HG03354 (cell line): Measurements from ENCODE around the gene ZDHHC12.

Source experiments
- ATAC-seq: cut with Tn5 transposase; IDR thresholded peaks from one replicate; pipeline ENCODE4 v1.9.1; 2021; ENCODE audit warnings: mild to moderate bottlenecking; ENCODE audit not compliant: unreplicated experiment, poor library complexity, severe bottlenecking

The ZDHHC12 gene

DNA sequence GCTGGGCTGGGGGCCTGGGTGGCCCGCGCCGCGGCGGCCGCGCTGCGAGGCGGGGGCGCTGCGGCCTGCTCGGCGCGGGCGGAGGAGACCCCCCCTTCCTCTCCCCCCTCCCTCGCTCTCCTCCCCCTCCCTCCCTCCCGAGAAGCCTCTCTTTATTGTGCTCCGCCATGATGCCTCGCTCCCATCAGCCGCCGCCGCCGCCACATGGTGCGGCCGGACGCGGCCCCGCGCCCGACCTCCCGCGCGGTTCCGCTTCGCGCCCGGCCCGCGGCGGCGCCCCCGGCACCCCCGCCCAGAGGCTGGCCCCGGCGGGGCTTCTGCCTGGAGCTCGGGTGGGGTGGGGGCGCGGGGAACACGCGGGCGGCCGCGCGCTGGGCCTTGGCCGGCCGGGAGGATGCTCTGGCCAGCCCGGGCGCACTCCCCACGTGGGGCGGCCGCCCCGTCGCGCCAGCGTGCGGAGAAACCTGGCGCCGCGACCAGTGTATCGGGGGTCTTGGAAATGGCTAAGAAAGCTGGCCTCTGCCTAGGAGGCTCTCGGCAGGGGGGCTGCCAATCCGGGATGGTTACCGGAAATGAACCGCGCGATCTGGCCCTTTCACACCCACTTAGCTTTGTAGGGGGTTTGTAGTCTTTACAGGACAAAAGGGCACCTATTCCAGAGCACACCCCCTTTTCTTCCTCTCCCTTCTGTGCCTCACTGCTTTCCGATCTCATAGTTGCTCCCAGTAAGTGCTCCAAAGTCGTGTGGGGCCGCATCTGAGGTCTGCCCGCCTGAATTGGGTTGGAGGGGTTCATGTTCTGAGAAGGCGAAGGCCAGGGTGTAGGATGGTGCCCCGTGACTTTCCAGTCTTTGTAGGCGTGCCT, 33.9 kb downstream of the ZDHHC12 start:
- peak; percentile 13 for ATAC-seq

DNA sequence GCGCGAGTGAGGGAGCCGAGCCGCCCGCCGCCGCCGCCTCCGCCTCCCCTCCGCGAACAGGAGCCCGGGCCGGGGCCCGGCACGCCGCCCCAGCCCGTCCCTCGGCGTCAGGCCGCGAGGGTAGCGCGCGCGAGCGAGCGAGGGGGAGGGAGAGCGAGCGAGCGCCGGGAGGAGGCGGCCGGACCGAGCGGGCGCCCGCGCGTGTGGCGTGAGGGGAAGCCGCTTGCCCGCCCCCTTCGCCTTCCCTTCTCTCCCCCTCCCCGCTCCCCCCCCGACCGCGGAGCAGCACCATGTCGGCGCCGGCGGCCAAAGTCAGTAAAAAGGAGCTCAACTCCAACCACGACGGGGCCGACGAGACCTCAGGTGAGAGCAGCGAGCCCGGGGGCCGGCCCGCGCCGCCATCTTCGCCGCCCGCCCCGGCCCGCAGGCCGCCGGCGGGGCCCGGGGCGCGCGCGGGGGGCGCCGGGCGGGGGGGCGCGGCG, 34.6 kb downstream of the ZDHHC12 start:
- ATAC-seq = peak; percentile 15

DNA sequence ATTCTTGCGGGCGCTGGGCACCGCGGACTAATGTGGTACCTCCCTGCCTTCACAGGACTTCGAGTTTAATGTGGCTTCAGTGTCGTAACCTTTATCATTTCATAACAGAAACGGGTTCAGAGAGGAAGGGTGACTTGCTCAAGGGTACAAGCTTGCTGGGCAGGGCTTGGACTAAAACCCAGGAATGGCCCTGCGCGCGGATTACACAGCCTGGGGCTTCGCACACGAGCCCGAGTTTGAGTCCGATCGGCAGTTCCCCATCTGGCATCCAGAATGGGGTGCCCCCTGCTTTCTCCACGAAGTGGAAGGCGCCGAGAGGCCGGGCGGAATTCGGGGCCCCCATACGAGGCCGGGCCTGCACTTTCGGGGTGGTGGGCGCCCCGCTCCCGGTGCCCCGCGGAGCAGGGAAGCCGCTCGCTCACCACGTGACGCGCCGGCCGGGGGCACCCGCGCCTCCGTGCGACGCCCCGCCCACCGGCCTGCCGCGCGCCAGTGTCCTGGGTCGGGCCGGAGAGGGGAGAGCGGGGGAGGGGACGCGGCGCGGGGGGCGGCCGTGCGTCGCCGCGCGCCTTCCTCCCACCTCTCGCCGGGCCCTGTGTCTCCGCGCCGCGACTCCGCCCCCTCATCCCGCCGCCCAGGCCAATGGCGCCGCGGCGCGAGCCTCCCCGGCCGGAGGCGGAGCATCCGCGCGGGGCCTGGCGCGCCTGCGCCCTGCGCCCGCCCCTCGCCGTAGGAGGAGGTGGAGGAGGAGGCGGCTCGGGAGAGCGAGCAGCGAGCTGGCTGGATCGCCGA, 35.2 kb downstream of the ZDHHC12 start, which contains the start of gene SET:
SET (plus strand) TSS at position 722 of the 792 bp plus-strand sequence. CDS start 361 bp downstream, outside the sequence.
- peak; percentile 69 for ATAC-seq

DNA sequence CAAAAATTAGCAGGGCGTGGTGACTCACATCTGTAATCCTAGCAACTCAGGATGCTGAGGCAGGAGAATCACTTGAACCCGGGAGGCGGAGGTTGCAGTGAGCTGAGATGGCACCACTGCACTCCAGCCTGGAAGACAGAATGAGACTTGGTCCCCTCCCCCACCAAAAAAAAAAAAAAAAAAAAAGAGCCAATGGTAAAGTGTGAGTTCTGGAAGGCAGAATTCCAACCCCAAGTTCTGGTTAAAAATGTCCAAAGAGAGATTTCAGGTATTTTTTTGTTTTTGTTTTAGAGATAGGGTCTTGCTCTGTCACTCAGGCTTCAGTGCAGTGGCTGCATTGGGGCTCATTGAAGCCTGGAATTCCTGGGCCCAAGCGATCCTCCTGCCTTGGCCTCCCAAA, 36.5 kb downstream of the ZDHHC12 start:
- no peak for ATAC-seq

DNA sequence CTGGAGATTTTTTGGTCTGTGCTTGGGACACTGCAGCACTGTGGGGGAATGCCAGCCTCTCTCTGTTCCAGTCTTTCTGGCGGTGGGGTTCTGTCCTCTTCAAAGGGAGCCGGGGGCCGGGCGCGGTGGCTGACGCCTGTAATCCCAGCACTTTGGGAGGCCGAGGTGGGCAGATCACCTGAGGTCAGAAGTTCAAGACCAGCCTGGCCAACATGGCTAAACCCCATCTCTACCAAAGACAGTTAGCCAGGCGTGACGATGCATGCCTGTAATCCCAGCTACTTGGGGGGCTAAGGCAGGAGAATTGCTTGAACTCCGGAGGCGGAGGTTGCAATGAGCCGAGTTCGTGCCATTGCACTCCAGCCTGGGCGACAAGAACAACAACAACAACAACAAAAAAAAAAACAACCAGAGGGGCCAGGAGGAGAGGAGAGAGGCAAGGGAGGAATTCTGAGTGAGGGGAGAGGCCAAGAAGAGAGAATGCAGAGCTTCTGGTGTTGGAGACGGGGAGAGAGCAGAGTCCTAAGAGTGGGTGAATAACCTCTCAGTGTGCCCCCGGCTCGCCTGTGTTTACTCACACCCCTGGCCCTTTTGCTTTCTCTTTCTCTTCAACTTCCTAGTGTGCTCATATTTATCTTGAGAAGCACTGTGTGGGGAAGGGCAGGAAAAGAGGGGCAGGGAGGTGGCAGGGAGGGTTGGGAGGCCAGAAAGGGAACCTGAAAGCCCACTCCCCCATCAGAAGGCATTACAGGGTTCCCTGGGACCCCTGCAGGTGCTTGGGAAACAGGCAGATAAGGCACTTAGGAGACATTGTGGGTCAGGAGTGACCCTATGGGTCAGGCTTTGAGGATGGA, 38.1 kb downstream of the ZDHHC12 start:
- ATAC-seq = no peak

DNA sequence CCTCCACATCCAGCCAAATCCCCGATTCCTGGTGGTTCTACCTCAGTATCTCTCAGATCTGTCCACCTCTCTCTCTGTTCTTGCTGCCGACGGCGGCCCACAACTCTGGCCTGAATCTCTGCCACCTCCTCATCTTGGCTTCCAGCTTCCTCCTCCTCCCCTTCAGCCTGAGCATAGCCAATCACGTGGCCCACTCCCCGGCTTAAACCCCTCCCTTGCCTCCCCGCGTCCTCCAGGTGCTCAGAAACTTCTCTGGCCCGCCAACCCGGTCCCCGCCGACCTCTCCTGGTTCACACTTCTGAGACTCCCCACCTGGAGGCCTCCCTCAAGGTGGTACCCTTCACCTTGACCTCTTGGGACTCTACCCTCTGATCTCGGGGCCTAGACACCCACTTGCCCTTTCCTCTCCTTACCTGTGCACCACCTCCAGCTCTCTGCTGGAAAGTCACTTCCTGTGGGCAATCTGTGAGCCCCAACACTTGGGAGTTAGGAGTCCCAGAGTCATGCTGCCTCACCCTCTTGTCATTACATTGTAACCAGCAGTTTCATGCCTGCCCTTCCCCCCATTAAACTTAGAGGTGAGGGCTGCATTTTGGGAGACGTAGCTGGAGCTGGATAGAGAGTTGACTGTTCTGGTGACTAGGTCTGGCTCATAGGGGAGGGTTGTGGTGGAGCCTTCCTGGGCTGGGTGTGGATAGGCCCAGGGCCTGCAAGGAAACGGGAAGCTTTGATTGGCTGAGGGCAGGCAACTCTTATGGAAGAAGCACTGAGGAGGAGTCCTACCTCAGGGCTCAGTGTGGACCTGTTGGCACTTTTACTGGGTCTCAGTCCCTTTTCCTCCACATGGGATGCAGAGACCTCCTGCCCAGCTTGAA, 39.4 kb downstream of the ZDHHC12 start:
- ATAC-seq = peak; percentile 46

DNA sequence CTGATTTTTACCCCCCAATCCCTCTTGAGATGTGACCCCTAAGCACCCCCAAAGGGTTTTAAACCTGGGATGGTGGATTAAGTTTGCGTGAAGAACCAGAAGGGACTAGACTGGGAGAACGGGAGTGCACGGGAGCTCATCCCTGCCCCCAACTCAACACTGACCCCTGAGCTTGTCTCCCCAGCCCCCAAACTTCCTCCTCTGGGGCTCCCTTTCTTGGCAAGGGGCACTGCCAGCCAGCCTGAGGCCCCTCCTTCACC, 39.9 kb downstream of the ZDHHC12 start:
- peak; percentile 5 for ATAC-seq

DNA sequence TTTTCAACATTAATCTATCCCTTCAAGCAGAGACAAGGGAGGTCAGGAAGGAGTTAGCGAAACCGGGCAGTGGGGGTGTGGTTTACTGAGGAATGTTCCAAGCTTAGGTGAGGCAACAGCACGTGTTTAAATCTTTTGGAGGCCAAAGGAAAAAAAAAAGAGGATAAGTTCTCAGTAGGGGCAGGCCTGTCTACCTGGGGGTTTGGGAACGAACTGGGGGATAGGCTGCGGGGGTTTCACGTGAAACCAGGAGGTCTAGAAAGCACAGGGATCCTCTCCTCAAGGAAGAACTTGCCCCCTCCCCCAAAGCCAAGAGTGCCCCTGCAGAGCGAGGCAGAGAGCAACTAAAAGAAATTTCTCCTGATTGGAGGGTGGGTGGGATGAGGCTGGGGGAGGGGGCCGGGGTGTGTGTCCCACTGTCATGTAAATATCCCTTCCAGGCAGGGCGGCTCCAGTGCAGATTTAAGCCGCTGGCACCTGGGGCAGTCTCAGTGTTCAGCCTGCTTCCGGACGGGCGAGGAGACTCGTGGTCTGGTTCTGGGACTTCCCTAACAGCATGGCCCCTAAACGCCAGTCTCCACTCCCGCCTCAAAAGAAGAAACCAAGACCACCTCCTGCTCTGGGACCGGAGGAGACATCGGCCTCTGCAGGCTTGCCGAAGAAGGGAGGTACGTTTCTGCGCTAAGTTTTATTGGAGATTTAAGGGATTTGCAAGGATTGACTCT, 40.4 kb downstream of the ZDHHC12 start:
- ATAC-seq = peak; percentile 42

DNA sequence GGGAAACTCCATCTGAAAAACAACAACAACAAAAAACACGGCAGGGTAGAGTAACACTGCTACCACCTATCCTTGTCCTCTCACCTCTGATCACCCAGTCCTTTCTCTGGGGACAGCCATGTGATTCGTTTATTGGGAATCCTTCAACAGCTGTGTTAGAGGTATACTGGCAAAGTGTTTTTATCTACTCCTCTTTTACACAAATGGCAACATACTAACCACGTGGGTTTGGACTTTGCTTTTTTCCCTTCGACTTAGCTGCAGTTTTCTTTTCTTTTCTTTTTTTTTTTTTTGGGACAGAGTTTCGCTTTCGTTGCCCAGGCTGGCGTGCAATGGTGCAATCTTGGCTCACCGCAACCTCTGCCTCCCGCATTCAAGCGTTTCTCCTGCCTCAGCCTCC, 46.1 kb downstream of the ZDHHC12 start:
- no peak for ATAC-seq

DNA sequence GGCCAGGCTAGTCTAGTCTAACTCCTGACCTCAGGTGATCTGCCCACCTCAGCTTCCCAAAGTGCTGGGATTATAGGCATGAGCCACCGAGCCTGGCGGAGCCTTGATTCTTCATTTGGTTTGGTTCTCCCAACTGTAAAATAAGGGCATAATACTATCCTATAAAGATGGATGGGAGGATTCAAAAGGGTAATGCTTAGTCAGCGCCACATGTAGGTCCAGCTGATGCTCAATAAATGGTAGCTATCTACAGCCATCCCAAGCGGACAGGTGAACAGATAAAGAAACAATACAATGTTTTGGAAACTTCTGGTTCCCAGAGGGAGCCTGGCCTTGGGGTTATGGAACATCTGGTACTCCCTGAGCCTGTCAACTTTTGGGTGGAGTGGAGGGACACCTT, 48.5 kb downstream of the ZDHHC12 start:
- no peak for ATAC-seq
